K562 (cell line): ENCODE data around the gene METTL6. TPM values are rescaled to one million over a fixed set of nuclear protein-coding genes. Genes with fewer than 3 reads are reported as not detected.

Experiments used
- ATAC-seq: fragments of 200-7000 bp; cut with Tn5 transposase; 3 replicates; pipeline ENCODE4 v1.9.1; 2020; ENCODE audit warnings: moderate library complexity
- BruUV-seq: library from RNA; stranded (reverse); fragments of 400-500 nt; replicated peaks from 2 replicates; lab custom pipeline; 2021; lab: Mats Ljungman, UMichigan
- CTCF ChIA-PET: fragments of 300-600 bp; formaldehyde crosslinking; extraction: SDS; loops from one replicate; lab custom pipeline; 2021; ENCODE audit warnings: low intra/inter-chr PET ratio; lab: Yijun Ruan, JAX
- POLR2A ChIA-PET: fragments of 300-600, 350-650 bp; sonication (Branson Sonifier 250); formaldehyde crosslinking; extraction: SDS; loops from one replicate; lab custom pipeline; 2021; ENCODE audit warnings: antibody characterized with exemption, inconsistent platforms; lab: Yijun Ruan, JAX
- DNase-seq, 4 experiments: peaks; one replicate each; pipeline versions ENCODE4 v3.0.0 to v3.0.0-alpha.2; 2011 to 2018; ENCODE audit warnings: low spot score in 3 of 4, mixed read lengths in 3 of 4; ENCODE audit errors: extremely low read depth in 1 of 4
- FAIRE-seq: peaks from 2 replicates; lab custom pipeline; 2011; peaks lifted over from hg19 to GRCh38; lab: Jason Lieb, UNC
- H2AFZ ChIP-seq: 2 replicates; pipeline ENCODE4 v1.6.0; 2011; ENCODE audit warnings: low read depth, low read length, control low read depth, inconsistent platforms
- H3K27ac ChIP-seq: fragments of 200-600 bp; 3 replicates; pipeline ENCODE4 v1.8.0; 2011; ENCODE audit warnings: low read depth, mild to moderate bottlenecking, control low read depth, inconsistent platforms, low read length, moderate library complexity, mixed read lengths; ENCODE audit errors: extremely low read depth
- H3K27me3 ChIP-seq, 2 experiments: fragments of 300-600 bp in 1 of 2; 2 replicates in 1 of 2; 3 replicates in 1 of 2; pipeline versions ENCODE4 v1.6.0 to v1.8.0; 2011; ENCODE audit warnings: inconsistent platforms in 2 of 2, low read length in 2 of 2, mild to moderate bottlenecking in 1 of 2, mixed read lengths in 1 of 2, moderate library complexity in 1 of 2; ENCODE audit not compliant: control insufficient read depth in 2 of 2, insufficient read depth in 2 of 2
- H3K36me3 ChIP-seq: fragments of 300-600 bp; 3 replicates; pipeline ENCODE4 v1.8.0; 2011; ENCODE audit warnings: mild to moderate bottlenecking, low read length, inconsistent platforms; ENCODE audit not compliant: control insufficient read depth, insufficient read depth
- H3K4me1 ChIP-seq, 2 experiments: fragments of 200-600 bp in 1 of 2; replicated peaks in 1 of 2; 2 replicates in 1 of 2; 3 replicates in 1 of 2; pipeline versions ENCODE4 v1.5.1 to v1.8.0; 2011; ENCODE audit warnings: inconsistent platforms in 2 of 2, low read length in 2 of 2, mild to moderate bottlenecking in 1 of 2, mixed read lengths in 1 of 2, moderate library complexity in 1 of 2; ENCODE audit not compliant: control insufficient read depth in 2 of 2, insufficient read depth in 2 of 2
- H3K4me2 ChIP-seq: 2 replicates; pipeline ENCODE4 v1.6.1; 2011; ENCODE audit warnings: low read length, control low read depth, inconsistent platforms, mixed read lengths; ENCODE audit not compliant: insufficient read depth
- H3K4me3 ChIP-seq: fragments of 200-600 bp; sonication (generic), shearing (Covaris generic); 2 replicates; pipeline ENCODE4 v1.5.1; 2016; ENCODE audit warnings: control low read depth, inconsistent platforms
- H3K79me2 ChIP-seq: fragments of 200-600 bp; 3 replicates; pipeline ENCODE4 v1.8.0; 2011; ENCODE audit warnings: low read length, inconsistent platforms; ENCODE audit not compliant: control insufficient read depth, insufficient read depth
- H3K9ac ChIP-seq, 2 experiments: 2 replicates each; pipeline versions ENCODE4 v1.6.0 to v1.6.1; 2011; ENCODE audit warnings: low read depth in 2 of 2, low read length in 2 of 2, control low read depth in 1 of 2, inconsistent platforms in 1 of 2, mild to moderate bottlenecking in 1 of 2, mixed read lengths in 1 of 2; ENCODE audit not compliant: insufficient read depth in 1 of 2
- H3K9me1 ChIP-seq: one replicate; pipeline ENCODE4 v1.6.0; 2011; ENCODE audit warnings: inconsistent platforms, mild to moderate bottlenecking, low read length, moderate library complexity; ENCODE audit not compliant: control insufficient read depth, insufficient read depth
- H3K9me3 ChIP-seq: replicated peaks from 2 replicates; pipeline ENCODE4 v1.5.1; 2011; ENCODE audit warnings: low read depth, low read length, inconsistent platforms; ENCODE audit not compliant: control insufficient read depth, insufficient read depth
- H4K20me1 ChIP-seq: replicated peaks from 2 replicates; pipeline ENCODE4 v1.6.1; 2011; ENCODE audit warnings: low read length, inconsistent platforms, mixed read lengths; ENCODE audit not compliant: control insufficient read depth, insufficient read depth
- ARNT ChIP-seq, 2 experiments: fragments of 450-650 bp; IDR thresholded peaks; 2 replicates each; pipeline ENCODE4 v1.6.1; 2016; ENCODE audit warnings: mild to moderate bottlenecking in 1 of 2
- BRD9 ChIP-seq: fragments of 450-650 bp; IDR thresholded peaks from 2 replicates; pipeline ENCODE4 v1.6.1; 2018; ENCODE audit warnings: low read depth; ENCODE audit not compliant: partially characterized antibody
- NCOA2 ChIP-seq, 2 experiments: fragments of 450-650 bp; IDR thresholded peaks; 2 replicates each; pipeline ENCODE4 v1.6.1; 2018; ENCODE audit warnings: mild to moderate bottlenecking in 2 of 2, moderate library complexity in 1 of 2; ENCODE audit not compliant: partially characterized antibody in 2 of 2
- NFXL1 ChIP-seq: fragments of 450-650 bp; formaldehyde crosslinking; IDR thresholded peaks from 2 replicates; pipeline ENCODE4 v1.4.0; 2021; ENCODE audit warnings: mild to moderate bottlenecking
- SMARCC2 ChIP-seq: fragments of 450-650 bp; IDR thresholded peaks from 2 replicates; pipeline ENCODE4 v1.6.1; 2017; ENCODE audit warnings: antibody characterized with exemption, moderate library complexity, mild to moderate bottlenecking, low read depth
- ZNF197 ChIP-seq: fragments of 200-800 bp; sonication (Bioruptor generic); IDR thresholded peaks from 2 replicates; pipeline ENCODE4 v1.6.1; 2016; ENCODE audit warnings: low read depth, missing genetic modification characterization, missing compliant biosample characterization
- ZNF77 ChIP-seq: fragments of 250-450 bp; sonication (Bioruptor Pico); IDR thresholded peaks from 2 replicates; pipeline ENCODE4 v1.5.0; 2020
- WGBS: fragments of 100-300 bp; shearing (Covaris generic); methylation state at CpG from one replicate; pipeline ENCODE4 v1.1.6; 2016; ENCODE audit warnings: low coverage, mixed read lengths; ENCODE audit not compliant: insufficient coverage; ENCODE audit errors: missing lambda C conversion rate; 5-methylcytosine and 5-hydroxymethylcytosine counted together
- in situ Hi-C: fragments of 300-500 bp; cut with MboI; formaldehyde crosslinking; loops from 4 replicates; pipeline ENCODE4 v1.15.0; 2018; ENCODE audit warnings: inconsistent platforms, mixed read lengths
- intact Hi-C: fragments of 100-400 bp; cut with micrococcal nuclease; formaldehyde crosslinking; loops from 2 replicates; pipeline ENCODE4 v1.14.2; 2022
- polyA plus RNA-seq, 8 experiments: library from polyadenylated mRNA; depleted of rRNA in 4 of 8; stranded (reverse) in 5 of 8; unstranded in 3 of 8; fragments of >200 nt; fragmentation: Nextera tagmentation in 2 of 8; fragmentation: Illumina TruSeq in 1 of 8; extraction: Ambion mirVana in 2 of 8; extraction: Trizol in 1 of 8; gene quantifications; 2 replicates each; pipeline versions ENCODE4 v1.2.1 to v1.2.3, GENCODE V29; 2011 to 2014; ENCODE audit warnings: inconsistent platforms in 1 of 8, missing spikeins in 1 of 8
- total RNA-seq, 7 experiments: library from RNA; depleted of rRNA in 6 of 7; stranded (reverse); fragments of >200 nt in 6 of 7; fragmentation: Illumina TruSeq in 2 of 7; extraction: Trizol in 2 of 7; gene quantifications; 2 replicates each; pipeline versions ENCODE4 v1.2.1 to v1.2.3, GENCODE V29; 2011 to 2021; ENCODE audit warnings: low replicate concordance in 1 of 7
- TF ChIP-seq, protein P1 (sequence below): fragments of 250-450 bp; sonication (Bioruptor Pico); IDR thresholded peaks from 2 replicates; pipeline ENCODE4 v1.5.0; 2021; ENCODE audit warnings: mild to moderate bottlenecking, moderate library complexity
- TF ChIP-seq, protein P2 (sequence below): sonication (generic); formaldehyde crosslinking; IDR thresholded peaks from 2 replicates; pipeline ENCODE4 v1.8.1; 2023; ENCODE audit warnings: mild to moderate bottlenecking, missing genetic modification reagents
- TF ChIP-seq, protein P3 (sequence below): fragments of 250-450 bp; sonication (Bioruptor Pico); IDR thresholded peaks from 2 replicates; pipeline ENCODE4 v1.4.0; 2020; ENCODE audit warnings: mild to moderate bottlenecking

Gene METTL6
- total and polyA plus RNA-seq, 9 of the 15 experiments (the other 6 are each of a cell fraction or from before 2014, with no cell fraction given) = 18.8 to 61.5 (median 33.9) TPM

GRCh38 chr3:15360788-15361493 lies 66.4 kb downstream of the METTL6 start:
- in situ Hi-C loops = no loop called here
- no peaks in the 10 kb centered on the region for H3K36me3 ChIP-seq
- no peaks in the 10 kb centered on the region for H4K20me1 ChIP-seq
- no peak overlapping the region for H3K9ac ChIP-seq
- H3K27ac ChIP-seq = no peak overlapping the region
- DNase-seq (no peak), FAIRE-seq (no peak), ATAC-seq (no peak)
- no peak overlapping the region for H2AFZ ChIP-seq
- H3K4me1 ChIP-seq = peaks cover 5 to 6% of the 10 kb centered on the region in 2 experiments; a peak in 3 of 5 replicates
- no peaks in the 10 kb centered on the region for H3K9me1 ChIP-seq
- no peak for TF ChIP-seq BRD9
- no peak for TF ChIP-seq NFXL1 (CRISPR knock-in tag)
- TF ChIP-seq, protein P1, sequence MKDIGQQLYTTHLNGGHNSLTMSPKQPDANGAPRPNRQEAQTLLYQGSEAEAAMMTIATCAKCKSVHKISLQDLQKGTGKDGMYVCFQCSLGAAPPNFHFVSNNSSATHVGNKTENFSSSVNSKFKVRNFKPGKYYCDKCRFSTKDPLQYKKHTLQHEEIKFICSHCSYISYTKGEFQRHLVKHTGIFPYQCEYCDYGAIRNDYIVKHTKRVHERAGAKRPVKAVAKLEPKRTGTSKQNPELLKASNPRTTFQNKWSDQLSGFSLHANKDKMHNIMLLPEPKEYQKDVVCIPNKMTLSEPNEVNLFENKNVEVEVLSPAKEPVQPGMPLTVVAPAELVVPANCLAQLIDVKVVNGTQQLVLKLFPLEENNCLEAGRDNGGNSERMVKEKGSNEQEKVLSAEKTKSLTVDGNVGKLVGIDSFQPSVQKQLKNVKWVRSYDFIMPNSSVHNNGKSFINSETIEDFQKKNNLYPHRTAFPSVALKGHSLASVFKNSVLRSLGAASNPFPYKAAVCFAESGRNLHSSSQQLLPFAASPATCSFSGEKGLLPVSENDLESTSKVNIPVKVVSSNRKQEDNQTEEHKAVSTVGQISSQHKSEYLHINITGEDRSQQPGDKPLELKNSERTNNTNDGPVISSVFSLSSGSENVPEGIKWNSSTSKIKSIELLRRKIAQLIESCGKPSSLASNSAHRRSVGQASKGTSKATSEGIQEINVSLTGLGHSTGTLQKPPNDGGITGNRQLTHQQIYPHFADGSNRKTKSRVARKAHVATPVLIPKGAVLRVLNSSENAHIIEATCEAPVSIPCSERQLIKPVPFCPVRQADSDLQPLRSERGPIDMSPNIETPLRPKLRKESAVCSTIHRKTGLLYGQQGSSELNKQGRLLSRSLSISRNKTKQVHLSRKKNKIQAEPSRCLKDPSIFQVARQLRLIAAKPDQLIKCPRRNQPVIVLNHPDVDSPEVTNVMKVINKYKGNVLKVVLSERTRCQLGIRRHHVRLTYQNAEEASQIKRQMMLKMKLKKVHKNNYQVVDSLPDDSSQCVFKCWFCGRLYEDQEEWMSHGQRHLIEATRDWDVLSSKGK (CRISPR knock-in tag) = no peak
- no peak for TF ChIP-seq SMARCC2
- TF ChIP-seq ARNT (IDR thresholded peaks at IDR 0.05) = no peak
- TF ChIP-seq, protein P2, sequence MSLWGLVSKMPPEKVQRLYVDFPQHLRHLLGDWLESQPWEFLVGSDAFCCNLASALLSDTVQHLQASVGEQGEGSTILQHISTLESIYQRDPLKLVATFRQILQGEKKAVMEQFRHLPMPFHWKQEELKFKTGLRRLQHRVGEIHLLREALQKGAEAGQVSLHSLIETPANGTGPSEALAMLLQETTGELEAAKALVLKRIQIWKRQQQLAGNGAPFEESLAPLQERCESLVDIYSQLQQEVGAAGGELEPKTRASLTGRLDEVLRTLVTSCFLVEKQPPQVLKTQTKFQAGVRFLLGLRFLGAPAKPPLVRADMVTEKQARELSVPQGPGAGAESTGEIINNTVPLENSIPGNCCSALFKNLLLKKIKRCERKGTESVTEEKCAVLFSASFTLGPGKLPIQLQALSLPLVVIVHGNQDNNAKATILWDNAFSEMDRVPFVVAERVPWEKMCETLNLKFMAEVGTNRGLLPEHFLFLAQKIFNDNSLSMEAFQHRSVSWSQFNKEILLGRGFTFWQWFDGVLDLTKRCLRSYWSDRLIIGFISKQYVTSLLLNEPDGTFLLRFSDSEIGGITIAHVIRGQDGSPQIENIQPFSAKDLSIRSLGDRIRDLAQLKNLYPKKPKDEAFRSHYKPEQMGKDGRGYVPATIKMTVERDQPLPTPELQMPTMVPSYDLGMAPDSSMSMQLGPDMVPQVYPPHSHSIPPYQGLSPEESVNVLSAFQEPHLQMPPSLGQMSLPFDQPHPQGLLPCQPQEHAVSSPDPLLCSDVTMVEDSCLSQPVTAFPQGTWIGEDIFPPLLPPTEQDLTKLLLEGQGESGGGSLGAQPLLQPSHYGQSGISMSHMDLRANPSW (CRISPR knock-in tag) = no peak
- TF ChIP-seq NCOA2 (IDR thresholded peaks at IDR 0.05; ENCODE audit: partially characterized antibody in 2 of 2) = no peak
- TF ChIP-seq ZNF77 = no peak
- TF ChIP-seq ZNF197 (CRISPR knock-in tag) = no peak
- TF ChIP-seq, protein P3, sequence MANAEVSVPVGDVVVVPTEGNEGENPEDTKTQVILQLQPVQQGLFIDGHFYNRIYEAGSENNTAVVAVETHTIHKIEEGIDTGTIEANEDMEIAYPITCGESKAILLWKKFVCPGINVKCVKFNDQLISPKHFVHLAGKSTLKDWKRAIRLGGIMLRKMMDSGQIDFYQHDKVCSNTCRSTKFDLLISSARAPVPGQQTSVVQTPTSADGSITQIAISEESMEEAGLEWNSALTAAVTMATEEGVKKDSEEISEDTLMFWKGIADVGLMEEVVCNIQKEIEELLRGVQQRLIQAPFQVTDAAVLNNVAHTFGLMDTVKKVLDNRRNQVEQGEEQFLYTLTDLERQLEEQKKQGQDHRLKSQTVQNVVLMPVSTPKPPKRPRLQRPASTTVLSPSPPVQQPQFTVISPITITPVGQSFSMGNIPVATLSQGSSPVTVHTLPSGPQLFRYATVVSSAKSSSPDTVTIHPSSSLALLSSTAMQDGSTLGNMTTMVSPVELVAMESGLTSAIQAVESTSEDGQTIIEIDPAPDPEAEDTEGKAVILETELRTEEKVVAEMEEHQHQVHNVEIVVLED (CRISPR knock-in tag) = no peak
- intact Hi-C loops = no loop called here
- POLR2A ChIA-PET = interaction anchor here (1.0 kb wide), 1 partner anchor 9 kb away, joined by 4 read pairs; no protein-coding TSS in a partner anchor
- BruUV-seq = no TSS peak
- CTCF ChIA-PET = no interaction called here
- WGBS = 17% methylated on average over 1 of the region's 1 CpG
- H3K9me3 ChIP-seq = no peaks in the 10 kb centered on the region
- no peak overlapping the region for H3K4me3 ChIP-seq
- no peaks in the 10 kb centered on the region for H3K27me3 ChIP-seq
- no peak overlapping the region for H3K4me2 ChIP-seq
- no peaks in the 10 kb centered on the region for H3K79me2 ChIP-seq
